HG02884 (cell line): Measurements from ENCODE around the gene C1QTNF4.
"Not testable (repeated sequence)": the region's sequence is repeated elsewhere in the genome, so short reads cannot be mapped to it uniquely, and the experiment has no call there.

Experiments used
- ATAC-seq: cut with Tn5 transposase; IDR thresholded peaks from one replicate; pipeline ENCODE4 v1.9.1; 2021; ENCODE audit warnings: mild to moderate bottlenecking, moderate library complexity; ENCODE audit not compliant: unreplicated experiment

C1QTNF4 gene

DNA sequence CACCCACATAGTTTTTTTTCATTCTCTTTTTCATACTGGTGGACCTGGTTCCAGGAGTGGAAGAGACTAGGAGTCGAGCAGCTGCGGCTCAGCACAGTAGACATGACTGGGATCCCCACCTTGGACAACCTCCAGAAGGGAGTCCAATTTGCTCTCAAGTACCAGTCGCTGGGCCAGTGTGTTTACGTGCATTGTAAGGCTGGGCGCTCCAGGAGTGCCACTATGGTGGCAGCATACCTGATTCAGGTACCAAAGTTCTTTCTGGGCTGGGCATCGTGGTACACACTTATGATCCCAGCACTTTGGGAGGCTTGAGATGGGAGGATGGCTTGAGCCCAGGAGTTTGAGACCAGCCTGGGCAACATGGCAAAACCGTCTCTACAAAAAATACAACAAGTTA lies 24.6 kb downstream of the C1QTNF4 start:
- no peak for ATAC-seq

DNA sequence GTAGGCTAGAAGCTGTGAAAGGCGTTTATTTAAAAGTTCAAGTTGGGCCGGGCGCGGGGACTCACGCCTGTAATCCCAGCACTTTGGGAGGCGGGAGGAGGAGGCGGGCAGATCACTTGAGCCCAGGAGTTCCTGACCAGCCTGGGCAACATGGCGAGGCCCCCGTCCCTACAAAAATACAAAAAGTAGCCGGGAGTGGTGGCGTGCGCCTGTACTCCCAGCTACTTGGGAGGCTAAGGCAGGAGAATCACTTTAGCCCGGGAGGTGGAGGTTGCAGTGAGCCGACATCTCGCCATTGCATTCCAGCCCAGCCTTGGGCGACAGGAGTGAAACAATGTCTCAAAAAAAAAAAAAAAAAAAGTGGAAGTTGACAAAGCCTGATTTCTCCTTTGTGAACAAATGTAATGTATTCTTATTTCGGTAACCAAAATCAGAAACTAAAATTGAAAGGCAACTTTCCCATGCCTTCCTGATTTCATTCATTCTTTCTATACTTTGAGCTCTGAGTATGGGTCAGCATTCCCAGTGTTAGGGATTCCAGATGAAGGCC lies 28.0 kb downstream of the C1QTNF4 start:
- ATAC-seq, result no peak

DNA sequence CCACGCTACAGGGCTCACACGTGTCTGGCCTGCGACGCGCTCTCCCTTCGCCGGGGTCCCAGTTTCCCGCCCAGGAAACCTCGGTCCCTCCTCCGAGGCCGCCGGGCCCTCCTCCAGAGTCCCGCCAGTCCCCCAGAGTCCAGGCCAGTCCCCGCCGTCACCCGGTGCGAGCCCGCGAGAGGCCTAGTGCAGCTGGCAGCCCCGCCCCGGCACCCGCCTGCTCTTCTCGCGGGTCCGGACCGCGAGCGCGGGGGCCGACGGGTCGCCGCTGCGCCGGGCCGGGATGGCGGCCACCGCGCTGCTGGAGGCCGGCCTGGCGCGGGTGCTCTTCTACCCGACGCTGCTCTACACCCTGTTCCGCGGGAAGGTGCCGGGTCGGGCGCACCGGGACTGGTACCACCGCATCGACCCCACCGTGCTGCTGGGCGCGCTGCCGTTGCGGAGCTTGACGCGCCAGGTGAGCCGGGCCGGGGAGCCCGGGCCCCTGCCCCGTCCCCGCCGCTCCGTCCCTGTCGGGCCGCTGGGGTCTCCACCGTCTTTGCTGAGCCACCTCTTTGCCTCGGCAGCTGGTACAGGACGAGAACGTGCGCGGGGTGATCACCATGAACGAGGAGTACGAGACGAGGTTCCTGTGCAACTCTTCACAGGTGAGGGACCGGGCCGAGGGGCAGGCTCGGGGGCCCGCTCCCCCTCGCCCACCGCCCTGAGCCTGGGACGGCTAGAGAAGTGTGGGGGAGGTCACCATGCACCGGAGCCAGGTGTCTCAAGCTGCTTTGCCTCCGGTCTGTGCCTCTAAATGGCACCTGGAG lies 28.7 kb downstream of the C1QTNF4 start, which contains the start of gene PTPMT1:
Gene PTPMT1 (plus strand): TSS at position 260 of the 809 bp plus-strand sequence. CDS start 24 bp downstream, at position 284.
- ATAC-seq, result peak; percentile 80

DNA sequence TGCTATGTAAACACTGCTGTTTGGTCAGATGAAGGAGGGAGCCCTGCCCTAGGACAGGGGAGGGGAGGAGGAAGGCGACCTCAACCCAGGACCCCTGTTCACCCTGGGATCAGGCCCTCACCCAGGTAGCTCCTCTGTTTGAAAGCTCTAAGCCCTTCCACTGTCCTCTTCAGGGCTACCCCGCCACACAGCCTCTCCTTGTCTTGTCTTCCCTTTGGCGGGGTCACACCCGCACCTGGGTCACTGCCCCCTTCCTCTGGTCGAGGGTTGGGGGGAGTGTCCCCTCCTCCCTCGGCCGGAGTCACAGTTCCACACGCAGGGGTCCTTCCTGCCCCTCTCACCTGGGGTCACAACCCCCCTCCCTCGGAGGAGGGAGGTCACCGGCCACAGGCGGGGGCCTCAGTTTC lies 29.3 kb downstream of the C1QTNF4 start:
- ATAC-seq, result no peak

GRCh38 chr11:47564366-47564765 lies 29.8 kb downstream of the C1QTNF4 start:
- not testable (repeated sequence) for ATAC-seq

DNA sequence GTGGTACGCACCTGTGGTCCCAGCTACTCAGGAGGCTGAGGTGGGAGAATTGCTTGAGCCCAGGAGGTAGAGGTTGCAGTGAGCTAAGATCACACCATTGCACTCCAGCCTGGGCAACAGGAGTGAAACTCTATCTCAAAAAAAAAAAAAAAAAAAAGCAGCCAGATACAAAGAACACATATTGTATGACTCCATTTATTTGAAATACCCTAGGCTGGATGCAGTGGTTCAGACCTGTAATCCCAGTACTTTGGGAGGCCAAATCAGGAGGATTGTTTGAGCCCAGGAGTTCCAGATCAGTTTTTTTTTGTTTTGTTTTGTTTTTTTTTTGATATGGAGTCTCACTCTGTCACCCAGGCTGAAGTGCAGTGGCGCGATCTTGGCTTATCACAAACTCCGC lies 31.8 kb downstream of the C1QTNF4 start:
- ATAC-seq, result not testable (repeated sequence)

- ATAC-seq, result no peak
These were observed 33.8 kb downstream of the C1QTNF4 start for GRCh38 chr11:47560426-47560825.

DNA sequence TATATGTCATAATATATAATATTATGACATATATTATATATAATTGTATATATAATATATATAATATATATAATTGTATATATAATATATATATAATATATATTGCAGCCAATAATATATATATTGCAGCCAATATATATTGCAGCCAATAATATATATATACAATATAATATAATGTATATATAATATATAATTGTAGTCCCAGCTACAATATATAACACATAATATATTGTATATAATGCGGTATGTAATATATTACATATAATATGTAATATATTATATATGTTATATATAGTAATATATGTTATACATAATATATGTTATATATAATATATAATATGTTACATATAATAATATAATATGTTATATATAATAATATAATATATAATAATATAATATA lies 35.5 kb downstream of the C1QTNF4 start:
- ATAC-seq, result no peak

DNA sequence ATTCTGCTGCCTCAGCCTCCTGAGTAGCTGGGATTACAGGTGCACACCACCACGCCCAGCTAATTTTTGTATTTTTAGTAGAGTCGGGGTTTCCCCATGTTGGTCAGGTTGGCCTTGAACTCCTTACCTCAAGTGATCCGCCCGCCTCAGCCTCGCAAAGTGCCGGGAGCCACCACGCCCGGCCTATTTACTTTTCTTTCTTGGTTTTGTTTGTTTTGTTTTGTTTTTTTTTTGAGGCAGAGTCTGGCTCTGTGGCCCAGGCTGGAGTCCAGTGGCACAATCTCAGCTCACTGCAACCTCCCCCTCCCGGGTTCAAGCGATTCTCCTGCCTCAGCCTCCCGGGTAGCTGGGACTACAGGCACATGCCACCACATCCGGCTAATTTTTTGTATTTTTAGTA lies 37.2 kb downstream of the C1QTNF4 start:
- ATAC-seq, result not testable (repeated sequence)

GRCh38 chr11:47553406-47553743 lies 40.8 kb downstream of the C1QTNF4 start:
- ATAC-seq, result peak; percentile 4

DNA sequence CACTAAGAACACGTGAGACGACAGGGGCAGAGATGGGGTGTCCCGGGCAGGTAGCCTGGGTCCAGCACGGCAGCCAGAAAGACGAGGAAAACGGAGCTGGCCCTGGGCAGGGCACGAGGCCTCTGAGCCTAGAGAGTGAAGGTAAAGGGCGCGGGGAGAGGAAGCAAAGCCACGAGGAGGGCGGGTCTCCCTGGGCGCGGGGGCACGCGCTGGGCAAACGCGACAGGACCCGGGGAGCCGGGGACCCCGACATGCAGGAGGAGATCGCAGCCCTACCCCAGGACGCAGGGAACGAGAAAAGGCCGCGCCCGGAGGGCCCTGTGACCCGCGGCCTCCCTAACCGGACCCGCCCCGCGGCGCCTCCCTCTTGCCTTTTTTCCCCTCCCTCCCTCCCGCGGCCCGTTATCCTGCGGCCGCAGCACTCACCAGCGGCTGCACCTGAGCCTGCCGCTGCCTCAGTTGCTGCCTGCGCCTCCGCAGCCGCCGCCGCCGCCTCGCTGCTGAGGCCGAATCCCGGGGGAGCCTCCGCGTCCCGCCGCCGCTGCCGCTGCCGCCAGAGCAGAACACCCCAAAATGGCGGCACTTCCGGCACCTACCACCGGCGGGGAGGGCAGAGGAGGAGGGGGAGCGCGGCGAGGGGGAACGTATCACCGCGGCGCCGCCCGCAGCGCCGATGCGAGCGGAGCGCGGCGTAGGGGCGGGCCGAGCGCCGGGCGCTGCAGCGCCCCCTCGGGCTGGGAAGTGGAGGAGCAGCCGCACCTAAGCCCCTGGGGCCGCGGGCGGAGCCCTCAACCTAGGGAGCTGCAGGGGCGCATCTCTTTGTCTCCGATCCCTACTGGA lies 41.4 kb downstream of the C1QTNF4 start, which contains the start of gene CELF1:
Gene CELF1 (minus strand): TSS at position 567 of the 840 bp plus-strand sequence. CDS start 53,609 bp downstream, outside the sequence.
- peak; percentile 91 for ATAC-seq

DNA sequence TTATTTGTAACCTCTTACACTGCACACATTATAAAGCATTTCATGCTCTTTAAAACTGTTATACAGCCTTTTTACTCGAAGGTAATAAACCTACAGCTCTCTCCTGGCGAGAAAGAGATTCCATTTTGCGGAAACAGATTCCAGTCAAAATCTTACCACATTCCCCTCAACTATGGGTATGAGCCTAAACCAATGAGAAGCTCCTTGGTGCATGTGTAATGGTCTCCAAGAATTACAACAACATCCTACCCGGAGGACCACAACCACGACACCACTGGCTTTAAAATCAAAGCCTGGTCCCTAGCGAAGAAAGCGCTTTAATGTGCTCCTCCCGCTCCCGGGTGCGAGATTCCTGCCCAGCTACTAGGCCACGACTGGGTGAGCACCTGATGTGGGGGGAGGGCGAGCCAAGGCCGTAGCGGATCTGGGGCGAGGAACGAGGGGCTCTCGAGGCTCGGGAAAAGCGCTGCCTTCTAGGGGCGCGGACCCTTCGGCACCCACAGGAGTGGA lies 42.1 kb downstream of the C1QTNF4 start:
- peak; percentile 4 for ATAC-seq

DNA sequence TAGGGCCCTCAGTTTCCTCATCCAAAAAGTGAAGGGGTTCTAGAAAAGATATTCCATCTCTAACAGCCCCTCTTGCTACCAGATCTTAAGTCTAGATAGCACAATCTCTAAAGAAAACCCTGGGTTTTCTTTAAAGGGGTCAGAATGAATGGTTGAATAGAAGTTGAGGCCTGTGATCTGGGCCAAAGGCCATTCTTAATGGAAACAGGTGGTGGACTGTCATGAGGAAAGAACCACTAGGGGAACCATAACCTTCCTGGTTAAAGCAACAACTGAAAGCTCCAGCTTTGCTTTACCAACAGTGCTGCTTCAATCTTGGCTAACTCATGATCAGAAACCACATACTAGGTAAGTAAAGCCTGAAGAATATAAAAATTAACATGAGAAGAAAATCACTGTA lies 43.1 kb downstream of the C1QTNF4 start:
- ATAC-seq, result no peak

DNA sequence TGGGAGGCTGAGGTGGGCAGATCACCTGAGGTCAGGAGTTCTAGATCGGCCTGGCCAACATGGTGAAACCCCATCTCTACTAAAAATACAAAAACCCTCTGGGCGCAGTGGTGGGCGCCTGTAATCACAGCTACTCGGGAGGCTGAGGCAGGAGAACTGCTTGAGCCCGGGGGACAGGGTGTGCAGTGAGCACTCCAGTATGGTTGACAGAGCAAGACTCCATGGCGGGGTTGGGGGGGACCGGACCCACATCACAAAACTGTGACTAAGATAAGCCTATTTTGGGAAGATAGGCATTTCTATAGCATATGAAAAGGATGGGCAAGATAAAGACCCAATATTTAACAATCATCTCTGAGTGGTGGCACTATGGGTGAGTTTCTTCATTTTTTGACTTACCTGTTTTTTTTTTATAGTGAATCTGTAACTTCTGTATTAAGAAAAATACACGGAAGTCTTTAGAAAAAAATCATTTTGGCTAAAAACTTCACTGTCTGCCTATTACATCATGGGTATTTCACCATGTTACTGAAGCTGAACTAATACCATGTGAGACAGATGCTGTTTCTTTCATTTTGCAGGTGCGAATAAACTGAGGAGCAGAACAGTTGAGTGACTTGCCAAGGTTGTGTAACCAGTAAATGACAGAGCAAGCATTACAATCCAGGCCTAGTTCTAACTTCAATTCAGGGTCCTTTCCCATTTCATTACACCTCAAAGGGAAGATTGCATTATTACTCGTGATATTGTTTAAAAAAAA lies 43.7 kb downstream of the C1QTNF4 start:
- no peak for ATAC-seq

GRCh38 chr11:47546274-47546673 lies 47.9 kb downstream of the C1QTNF4 start:
- ATAC-seq, result not testable (repeated sequence)

- no peak for ATAC-seq
These were observed 48.9 kb downstream of the C1QTNF4 start for GRCh38 chr11:47545298-47545697.

GRCh38 chr11:47541070-47541469 lies 53.1 kb downstream of the C1QTNF4 start:
- no peak for ATAC-seq

GRCh38 chr11:47539681-47540039 lies 54.6 kb downstream of the C1QTNF4 start:
- no peak for ATAC-seq
